ENCODE data around the gene TMEM150C.
A peak's percentile ranks its signal among the peaks of the same experiment; 100 is the strongest.

Gene TMEM150C

GRCh38 chr4:82543131-82543530, 18.7 kb downstream of the TMEM150C start:
- DNase-seq (no peak), ATAC-seq (no peak)
- H3K27ac Mint-ChIP-seq: no peak overlapping the region
- H3K4me3 Mint-ChIP-seq: no peak overlapping the region
- H3K27me3 Mint-ChIP-seq: no peaks in the 10 kb centered on the region
- no peaks in the 10 kb centered on the region for H3K4me1 Mint-ChIP-seq
- no peaks in the 10 kb centered on the region for H3K9me3 Mint-ChIP-seq

DNA sequence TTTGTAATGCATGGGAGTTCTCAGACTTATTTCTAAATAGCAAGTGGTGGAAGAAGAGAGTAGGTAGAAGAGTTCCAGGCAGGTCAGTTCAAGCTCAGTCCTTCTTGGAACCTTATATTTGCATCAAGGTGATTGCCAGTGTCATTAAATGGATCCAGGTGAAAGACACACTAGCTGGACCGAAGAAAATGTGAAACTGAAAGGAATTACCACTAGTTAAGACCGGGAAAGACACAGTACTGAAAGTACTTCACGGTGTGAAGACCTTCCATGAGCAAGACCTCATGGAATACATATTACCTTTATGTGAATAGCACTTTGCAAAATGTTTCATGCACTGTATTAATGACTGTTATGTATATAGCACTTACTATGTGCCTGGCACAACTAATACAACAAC, 19.1 kb downstream of the TMEM150C start:
- no peak for ATAC-seq
- H3K4me3 Mint-ChIP-seq: no peak overlapping the region
- no peak for DNase-seq
- no peaks in the 10 kb centered on the region for H3K9me3 Mint-ChIP-seq
- no peaks in the 10 kb centered on the region for H3K27me3 Mint-ChIP-seq
- H3K27ac Mint-ChIP-seq: no peak overlapping the region
- H3K4me1 Mint-ChIP-seq: no peaks in the 10 kb centered on the region

- Mint-ChIP-seq H3K9me3 (no peaks in the 10 kb centered on the region), H3K4me1 (no peaks in the 10 kb centered on the region), H3K27me3 (no peaks in the 10 kb centered on the region), H3K27ac (no peak overlapping the region), H3K4me3 (no peak overlapping the region)
- ATAC-seq (no peak), DNase-seq (no peak)
Measured at GRCh38 chr4:82529322-82529721, 32.5 kb downstream of the TMEM150C start.

DNA sequence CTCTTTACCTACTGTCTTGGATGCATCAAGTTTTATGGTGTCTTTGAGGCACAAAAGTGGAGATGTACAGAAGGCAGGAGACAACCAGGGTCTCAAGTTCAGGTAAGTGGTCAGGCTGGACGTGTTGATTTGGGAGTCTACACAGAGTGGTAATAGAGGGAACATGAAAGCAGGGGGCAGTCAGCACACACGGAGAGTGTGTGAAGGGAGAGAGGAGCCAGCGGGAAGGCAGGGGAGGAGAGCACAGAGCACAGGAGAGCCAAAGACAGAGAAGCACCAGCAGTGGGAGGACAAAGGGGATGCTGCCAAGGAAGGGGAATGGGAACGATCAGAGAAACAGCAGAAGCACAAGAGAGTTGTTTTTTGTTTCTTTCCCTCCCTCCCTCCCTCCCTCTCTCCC, 32.9 kb downstream of the TMEM150C start:
- no peak for ATAC-seq
- Mint-ChIP-seq H3K4me3 (no peak overlapping the region), H3K27ac (no peak overlapping the region), H3K27me3 (no peaks in the 10 kb centered on the region), H3K4me1 (no peaks in the 10 kb centered on the region), H3K9me3 (no peaks in the 10 kb centered on the region)
- DNase-seq: no peak

DNA sequence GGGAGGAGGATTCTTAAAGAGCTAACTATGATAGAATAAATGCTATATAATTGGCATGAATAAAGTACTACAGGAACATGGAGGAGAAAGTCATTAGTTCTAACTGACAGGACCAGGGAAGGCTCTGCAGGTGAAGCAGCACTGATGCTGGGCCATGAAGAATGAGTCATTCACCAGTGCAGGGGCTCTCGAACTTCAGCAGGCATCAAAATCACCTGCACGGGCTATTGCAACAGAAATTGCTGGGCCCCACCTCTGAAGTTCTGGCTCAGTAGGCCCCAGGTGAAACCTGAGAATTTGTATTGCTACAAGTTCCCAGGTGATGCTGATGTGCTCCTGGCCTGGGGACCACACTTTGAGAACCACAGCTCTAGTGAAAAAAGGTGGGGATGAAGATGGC, 33.7 kb downstream of the TMEM150C start:
- H3K4me3 Mint-ChIP-seq: no peak overlapping the region
- DNase-seq (no peak), ATAC-seq (no peak)
- H3K4me1 Mint-ChIP-seq: no peaks in the 10 kb centered on the region
- H3K27me3 Mint-ChIP-seq: no peaks in the 10 kb centered on the region
- H3K9me3 Mint-ChIP-seq: no peaks in the 10 kb centered on the region
- no peak overlapping the region for H3K27ac Mint-ChIP-seq

DNA sequence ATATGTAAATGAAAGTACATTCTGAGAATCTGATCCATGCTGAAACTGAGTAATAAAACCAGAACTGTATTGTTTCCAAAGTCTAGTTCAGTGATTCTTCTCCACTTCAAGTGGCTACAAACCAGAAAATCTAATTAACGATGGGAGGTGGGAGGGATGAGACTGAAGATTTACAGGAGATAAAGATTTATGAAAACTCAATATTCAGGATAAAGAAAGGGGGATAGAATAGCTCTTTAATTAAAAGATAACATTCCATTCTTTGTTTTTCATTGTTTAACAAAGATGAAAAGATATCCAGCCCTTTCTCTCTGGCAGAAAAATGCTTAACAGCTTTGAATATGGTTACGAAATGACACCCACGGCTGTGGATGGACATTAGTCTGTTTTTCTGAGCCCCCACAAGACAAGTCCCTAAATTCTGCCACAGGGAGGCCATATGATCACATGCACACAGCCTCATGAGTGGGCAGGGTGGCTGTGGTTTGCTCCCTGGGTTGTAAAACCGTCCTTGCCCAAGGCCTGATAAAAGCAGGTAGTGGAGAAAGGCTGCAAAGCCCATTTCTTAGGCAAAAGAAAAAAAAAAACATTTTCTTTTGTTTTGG, 36.4 kb downstream of the TMEM150C start:
- Mint-ChIP-seq H3K4me3 (no peak overlapping the region), H3K27ac (no peak overlapping the region), H3K9me3 (no peaks in the 10 kb centered on the region), H3K4me1 (no peaks in the 10 kb centered on the region), H3K27me3 (no peaks in the 10 kb centered on the region)
- no peak for DNase-seq
- ATAC-seq: no peak

DNA sequence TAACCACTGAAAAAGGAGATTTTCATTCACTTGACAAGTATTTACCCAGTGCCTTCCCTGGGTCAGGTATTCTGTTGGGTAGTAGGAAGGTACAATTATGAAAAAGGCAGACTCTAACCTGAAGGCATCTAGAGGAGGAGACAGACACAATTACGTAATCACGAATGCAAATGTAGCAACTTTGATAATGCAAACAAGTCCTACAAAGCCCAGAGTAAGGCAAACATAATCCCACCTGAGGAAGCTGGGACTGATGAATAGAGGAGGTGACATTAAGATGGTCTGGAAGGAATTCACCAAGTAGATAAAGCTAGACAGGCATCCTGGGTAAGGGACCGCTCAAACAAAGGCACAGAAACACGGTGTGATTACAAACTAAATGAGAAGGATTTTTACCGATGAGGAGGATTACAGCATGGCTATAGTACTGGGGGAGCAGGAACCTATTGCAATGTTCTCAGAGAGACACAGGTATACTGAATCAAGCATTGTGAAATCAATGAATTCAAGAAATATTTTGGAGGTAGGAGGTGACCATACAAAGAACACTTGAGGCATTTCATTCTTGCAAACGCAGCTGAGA, 37.1 kb downstream of the TMEM150C start:
- no peaks in the 10 kb centered on the region for H3K4me1 Mint-ChIP-seq
- no peaks in the 10 kb centered on the region for H3K9me3 Mint-ChIP-seq
- ATAC-seq: no peak
- no peaks in the 10 kb centered on the region for H3K27me3 Mint-ChIP-seq
- H3K4me3 Mint-ChIP-seq: no peak overlapping the region
- no peak for DNase-seq
- H3K27ac Mint-ChIP-seq: no peak overlapping the region

- Mint-ChIP-seq H3K9me3 (no peaks in the 10 kb centered on the region), H3K27me3 (no peaks in the 10 kb centered on the region), H3K4me3 (no peak overlapping the region), H3K27ac (no peak overlapping the region), H3K4me1 (no peaks in the 10 kb centered on the region)
- DNase-seq (no peak), ATAC-seq (no peak)
Measured at GRCh38 chr4:82523179-82523578, 38.6 kb downstream of the TMEM150C start.

DNA sequence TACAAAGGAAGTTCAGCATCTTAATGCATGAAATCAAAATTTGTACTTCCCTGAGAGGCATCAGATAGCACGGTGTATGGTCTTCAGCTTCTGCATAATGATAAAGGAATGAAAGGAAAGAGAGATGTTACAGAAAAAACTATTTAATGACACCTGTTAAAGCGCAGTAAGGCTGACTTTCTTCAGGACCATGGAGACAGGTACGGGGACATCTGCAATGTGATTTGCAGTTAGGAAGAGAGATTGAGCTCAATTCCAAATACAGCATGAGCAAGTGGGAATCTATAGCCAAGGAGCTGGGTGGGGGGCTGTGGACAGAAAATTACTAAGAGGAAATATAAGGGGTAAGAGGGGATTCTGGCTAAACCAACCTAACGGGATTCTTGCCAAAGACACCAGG, 39.3 kb downstream of the TMEM150C start:
- Mint-ChIP-seq H3K27ac (no peak overlapping the region), H3K4me3 (no peak overlapping the region), H3K27me3 (no peaks in the 10 kb centered on the region), H3K4me1 (no peaks in the 10 kb centered on the region), H3K9me3 (no peaks in the 10 kb centered on the region)
- ATAC-seq (no peak), DNase-seq (no peak)

DNA sequence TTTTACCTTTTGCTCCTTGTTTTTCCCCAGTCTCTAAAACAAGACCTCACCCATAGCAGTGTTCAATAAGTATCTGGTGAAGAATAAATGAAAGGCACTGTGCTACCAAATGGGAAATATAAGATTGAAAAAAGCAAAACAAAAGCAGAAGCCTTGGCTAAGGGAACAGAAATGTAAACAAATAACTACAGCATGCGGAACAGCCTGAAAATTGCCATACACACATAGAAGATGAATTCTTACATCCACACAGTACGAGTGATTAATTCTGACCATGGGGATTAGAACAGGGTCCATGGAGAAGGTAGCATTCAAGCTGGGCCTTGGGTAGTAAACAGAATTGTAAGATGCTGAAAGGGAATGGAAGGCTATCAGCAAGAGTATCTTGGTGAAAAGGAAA, 40.5 kb downstream of the TMEM150C start:
- H3K4me3 Mint-ChIP-seq: no peak overlapping the region
- no peaks in the 10 kb centered on the region for H3K27me3 Mint-ChIP-seq
- H3K9me3 Mint-ChIP-seq: no peaks in the 10 kb centered on the region
- no peak for ATAC-seq
- no peak overlapping the region for H3K27ac Mint-ChIP-seq
- no peaks in the 10 kb centered on the region for H3K4me1 Mint-ChIP-seq
- DNase-seq: no peak

- Mint-ChIP-seq H3K4me1 (no peaks in the 10 kb centered on the region), H3K27ac (no peak overlapping the region), H3K4me3 (no peak overlapping the region), H3K27me3 (no peaks in the 10 kb centered on the region), H3K9me3 (no peaks in the 10 kb centered on the region)
- no peak for ATAC-seq
- DNase-seq: no peak
Measured at GRCh38 chr4:82519776-82520175, 42.0 kb downstream of the TMEM150C start.

- Mint-ChIP-seq H3K27ac (no peak overlapping the region), H3K4me3 (no peak overlapping the region), H3K9me3 (no peaks in the 10 kb centered on the region), H3K4me1 (no peaks in the 10 kb centered on the region), H3K27me3 (peaks cover 4% of the 10 kb centered on the region)
- ATAC-seq: no peak
- DNase-seq: no peak
Measured at GRCh38 chr4:82519072-82519471, 42.7 kb downstream of the TMEM150C start.

DNA sequence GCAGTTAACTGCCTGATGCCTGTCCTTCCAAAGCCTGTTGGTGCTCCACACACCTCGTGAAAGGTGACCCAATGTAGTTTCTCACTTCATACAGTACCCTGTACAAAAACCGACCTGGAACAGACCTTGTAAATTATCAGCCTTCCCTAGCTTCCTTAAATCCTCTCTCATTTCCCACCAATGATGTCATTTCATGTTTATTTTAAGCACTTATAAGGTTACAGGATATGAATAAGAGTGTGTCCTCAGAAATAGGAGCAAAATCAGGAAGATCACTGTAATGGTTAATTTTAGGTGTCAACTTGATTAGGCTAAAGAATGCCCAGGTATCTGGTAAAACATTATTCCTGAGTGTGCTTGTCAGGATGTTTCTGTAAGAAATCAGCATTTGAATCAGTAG, 44.7 kb downstream of the TMEM150C start:
- no peak overlapping the region for H3K27ac Mint-ChIP-seq
- no peaks in the 10 kb centered on the region for H3K9me3 Mint-ChIP-seq
- DNase-seq: no peak

DNA sequence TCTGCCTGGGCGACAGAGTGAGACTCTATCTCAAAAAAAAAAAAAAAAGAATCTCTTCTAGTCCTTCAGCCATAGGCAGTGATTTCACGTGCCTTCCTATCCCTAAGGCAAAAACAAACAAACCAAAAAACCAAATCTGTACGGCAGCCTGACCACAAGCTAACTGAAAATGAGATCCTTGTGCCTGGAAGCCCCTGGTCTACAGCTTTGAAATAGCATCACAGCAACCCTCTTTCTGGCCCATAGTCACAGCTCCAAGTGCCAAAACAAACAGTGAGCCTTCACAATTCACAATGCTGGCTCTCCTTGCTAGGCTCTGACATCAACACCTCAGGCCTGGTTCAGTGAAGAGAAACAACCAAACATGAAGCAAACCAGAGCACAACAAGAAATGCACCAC, 46.1 kb downstream of the TMEM150C start:
- Mint-ChIP-seq H3K27me3 (peaks cover 17% of the 10 kb centered on the region), H3K27ac (peak overlapping the region in 1 of 2 donors; percentile 4), H3K4me3 (no peak overlapping the region), H3K9me3 (no peaks in the 10 kb centered on the region), H3K4me1 (peaks cover 1% of the 10 kb centered on the region)
- DNase-seq: no peak
- ATAC-seq: no peak

More for the DNA sequence above, 44.7 kb downstream of the TMEM150C start:
- no peaks in the 10 kb centered on the region for H3K4me1 Mint-ChIP-seq
- ATAC-seq: no peak
- no peak overlapping the region for H3K4me3 Mint-ChIP-seq
- H3K27me3 Mint-ChIP-seq: peaks cover 17% of the 10 kb centered on the region

DNA sequence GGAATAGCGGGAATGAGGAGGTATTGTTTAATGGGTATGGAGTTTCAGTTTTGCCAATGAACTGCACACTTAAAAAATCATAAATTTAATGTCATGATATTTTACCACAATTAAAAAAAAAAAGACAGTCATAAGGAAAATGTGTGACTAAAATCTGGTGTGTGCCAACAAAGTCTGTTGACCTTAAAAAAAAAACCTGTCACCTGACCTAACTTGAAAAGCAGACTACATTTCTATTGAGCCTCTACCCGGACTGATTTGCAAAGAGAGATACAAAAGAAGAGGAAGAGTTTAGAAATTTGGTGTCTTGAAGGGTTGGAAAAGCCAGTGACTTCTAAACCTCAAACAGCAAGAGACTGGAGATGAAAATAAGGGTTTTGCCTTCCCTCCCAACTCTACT, 48.4 kb downstream of the TMEM150C start:
- no peak overlapping the region for H3K27ac Mint-ChIP-seq
- H3K27me3 Mint-ChIP-seq: peaks cover 24% of the 10 kb centered on the region
- no peaks in the 10 kb centered on the region for H3K9me3 Mint-ChIP-seq
- no peak overlapping the region for H3K4me3 Mint-ChIP-seq
- DNase-seq: no peak
- ATAC-seq: no peak
- H3K4me1 Mint-ChIP-seq: peaks cover 7% of the 10 kb centered on the region

GRCh38 chr4:82510216-82510615, 51.6 kb downstream of the TMEM150C start:
- no peak for DNase-seq

GRCh38 chr4:82508806-82509428, 52.9 kb downstream of the TMEM150C start:
- no peak overlapping the region for H3K27ac Mint-ChIP-seq
- ATAC-seq: peak; percentile 60

More at GRCh38 chr4:82510216-82510615, 51.6 kb downstream of the TMEM150C start:
- ATAC-seq: no peak
- H3K27me3 Mint-ChIP-seq: peaks cover 24% of the 10 kb centered on the region
- H3K4me1 Mint-ChIP-seq: peaks cover 7% of the 10 kb centered on the region
- H3K9me3 Mint-ChIP-seq: no peaks in the 10 kb centered on the region
- H3K4me3 Mint-ChIP-seq: no peak overlapping the region
- H3K27ac Mint-ChIP-seq: no peak overlapping the region

More at GRCh38 chr4:82508806-82509428, 52.9 kb downstream of the TMEM150C start:
- Mint-ChIP-seq H3K9me3 (no peaks in the 10 kb centered on the region), H3K27me3 (peaks cover 19% of the 10 kb centered on the region), H3K4me1 (peaks cover 7% of the 10 kb centered on the region), H3K4me3 (peak overlapping the region in 1 of 2 donors; percentile 1)
- no peak for DNase-seq

All from stimulated activated naive CD8-positive, alpha-beta T cell treated with anti-CD3 and anti-CD28 coated beads, Interleukin-15, amount 100 ng/mL, for 72 hours (primary cell).